ENCODE data around the gene IGSF9. TPM values are rescaled to one million over a fixed set of nuclear protein-coding genes. Genes with fewer than 3 reads are reported as not detected.

Gene IGSF9
- total and polyA plus RNA-seq, 9 donors = 0.13 to 5.9 (median 0.56) TPM

GRCh38 chr1:159986531-159986930, 41.1 kb upstream of the IGSF9 start:
- H3K36me3 ChIP-seq (ENCODE audit: control insufficient read depth, insufficient read depth, low read length) = no peaks in the 10 kb centered on the region
- DNase-seq = no peak
- no peaks in the 10 kb centered on the region for H3K4me1 ChIP-seq (ENCODE audit: control insufficient read depth, insufficient read depth, low read length)
- H3K4me3 ChIP-seq (ENCODE audit: low read length) = no peak overlapping the region
- no CpG with 5 or more reads among the region's 1 CpG for WGBS (ENCODE audit: insufficient coverage)
- H3K27me3 ChIP-seq (ENCODE audit: control insufficient read depth, insufficient read depth, low read length) = peaks cover 8% of the 10 kb centered on the region
- H3K27ac ChIP-seq (ENCODE audit: low read length) = no peak overlapping the region
- no peaks in the 10 kb centered on the region for H3K9me3 ChIP-seq (replicated peaks; ENCODE audit: control insufficient read depth, low read depth, low read length)

- no peaks in the 10 kb centered on the region for H3K9me3 ChIP-seq (replicated peaks; ENCODE audit: control insufficient read depth, low read depth, low read length)
- no peaks in the 10 kb centered on the region for H3K4me1 ChIP-seq (ENCODE audit: control insufficient read depth, insufficient read depth, low read length)
- no peaks in the 10 kb centered on the region for H3K36me3 ChIP-seq (ENCODE audit: control insufficient read depth, insufficient read depth, low read length)
- peaks cover 8% of the 10 kb centered on the region for H3K27me3 ChIP-seq (ENCODE audit: control insufficient read depth, insufficient read depth, low read length)
- H3K27ac ChIP-seq (ENCODE audit: low read length) = no peak overlapping the region
- H3K4me3 ChIP-seq (ENCODE audit: low read length) = no peak overlapping the region
- WGBS (ENCODE audit: insufficient coverage) = no CpG with 5 or more reads among the region's 2 CpGs
- no peak for DNase-seq
Measured at GRCh38 chr1:159986093-159986492, 40.7 kb upstream of the IGSF9 start.

GRCh38 chr1:159985473-159985872, 40.1 kb upstream of the IGSF9 start:
- DNase-seq = no peak
- H3K36me3 ChIP-seq (ENCODE audit: control insufficient read depth, insufficient read depth, low read length) = no peaks in the 10 kb centered on the region
- peaks cover 8% of the 10 kb centered on the region for H3K27me3 ChIP-seq (ENCODE audit: control insufficient read depth, insufficient read depth, low read length)
- no peaks in the 10 kb centered on the region for H3K9me3 ChIP-seq (replicated peaks; ENCODE audit: control insufficient read depth, low read depth, low read length)
- no peak overlapping the region for H3K4me3 ChIP-seq (ENCODE audit: low read length)
- H3K27ac ChIP-seq (ENCODE audit: low read length) = no peak overlapping the region
- no peaks in the 10 kb centered on the region for H3K4me1 ChIP-seq (ENCODE audit: control insufficient read depth, insufficient read depth, low read length)
- 90% methylated on average over 4 of the region's 6 CpGs for WGBS (ENCODE audit: insufficient coverage)

GRCh38 chr1:159983681-159984080, 38.3 kb upstream of the IGSF9 start:
- no peaks in the 10 kb centered on the region for H3K36me3 ChIP-seq (ENCODE audit: control insufficient read depth, insufficient read depth, low read length)
- peaks cover 5% of the 10 kb centered on the region for H3K27me3 ChIP-seq (ENCODE audit: control insufficient read depth, insufficient read depth, low read length)
- no peak overlapping the region for H3K4me3 ChIP-seq (ENCODE audit: low read length)
- no peaks in the 10 kb centered on the region for H3K4me1 ChIP-seq (ENCODE audit: control insufficient read depth, insufficient read depth, low read length)
- no peak for DNase-seq
- WGBS (ENCODE audit: insufficient coverage) = 57% methylated on average over 4 of the region's 5 CpGs
- H3K27ac ChIP-seq (ENCODE audit: low read length) = no peak overlapping the region
- no peaks in the 10 kb centered on the region for H3K9me3 ChIP-seq (replicated peaks; ENCODE audit: control insufficient read depth, low read depth, low read length)

GRCh38 chr1:159982280-159982679, 36.9 kb upstream of the IGSF9 start:
- H3K4me1 ChIP-seq (ENCODE audit: control insufficient read depth, insufficient read depth, low read length) = no peaks in the 10 kb centered on the region
- no peak for DNase-seq
- no peaks in the 10 kb centered on the region for H3K36me3 ChIP-seq (ENCODE audit: control insufficient read depth, insufficient read depth, low read length)
- H3K27me3 ChIP-seq (ENCODE audit: control insufficient read depth, insufficient read depth, low read length) = peaks cover 9% of the 10 kb centered on the region
- 84% methylated on average over 4 of the region's 6 CpGs for WGBS (ENCODE audit: insufficient coverage)
- H3K27ac ChIP-seq (ENCODE audit: low read length) = no peak overlapping the region
- H3K4me3 ChIP-seq (ENCODE audit: low read length) = no peak overlapping the region
- no peaks in the 10 kb centered on the region for H3K9me3 ChIP-seq (replicated peaks; ENCODE audit: control insufficient read depth, low read depth, low read length)

GRCh38 chr1:159981351-159982055, 36.1 kb upstream of the IGSF9 start:
- Histone ChIP-seq H3K36me3 (ENCODE audit: control insufficient read depth, insufficient read depth, low read length) (no peaks in the 10 kb centered on the region), H3K4me3 (ENCODE audit: low read length) (no peak overlapping the region), H3K27ac (ENCODE audit: low read length) (no peak overlapping the region), H3K4me1 (ENCODE audit: control insufficient read depth, insufficient read depth, low read length) (no peaks in the 10 kb centered on the region), H3K9me3 (replicated peaks; ENCODE audit: control insufficient read depth, low read depth, low read length) (no peaks in the 10 kb centered on the region), H3K27me3 (ENCODE audit: control insufficient read depth, insufficient read depth, low read length) (peaks cover 9% of the 10 kb centered on the region)
- no peak for DNase-seq
- 80% methylated on average over 6 of the region's 6 CpGs for WGBS (ENCODE audit: insufficient coverage)

- Histone ChIP-seq H3K4me1 (ENCODE audit: control insufficient read depth, insufficient read depth, low read length) (no peaks in the 10 kb centered on the region), H3K27me3 (ENCODE audit: control insufficient read depth, insufficient read depth, low read length) (peaks cover 9% of the 10 kb centered on the region), H3K36me3 (ENCODE audit: control insufficient read depth, insufficient read depth, low read length) (no peaks in the 10 kb centered on the region), H3K27ac (ENCODE audit: low read length) (no peak overlapping the region), H3K9me3 (replicated peaks; ENCODE audit: control insufficient read depth, low read depth, low read length) (no peaks in the 10 kb centered on the region), H3K4me3 (ENCODE audit: low read length) (no peak overlapping the region)
- DNase-seq = no peak
- WGBS (ENCODE audit: insufficient coverage) = 91% methylated on average over 4 of the region's 7 CpGs
Measured at GRCh38 chr1:159980786-159981185, 35.4 kb upstream of the IGSF9 start.

GRCh38 chr1:159980076-159980475, 34.7 kb upstream of the IGSF9 start:
- no peak for DNase-seq
- Histone ChIP-seq H3K4me1 (ENCODE audit: control insufficient read depth, insufficient read depth, low read length) (no peaks in the 10 kb centered on the region), H3K27me3 (ENCODE audit: control insufficient read depth, insufficient read depth, low read length) (peaks cover 6% of the 10 kb centered on the region), H3K4me3 (ENCODE audit: low read length) (no peak overlapping the region), H3K9me3 (replicated peaks; ENCODE audit: control insufficient read depth, low read depth, low read length) (no peaks in the 10 kb centered on the region), H3K27ac (ENCODE audit: low read length) (no peak overlapping the region), H3K36me3 (ENCODE audit: control insufficient read depth, insufficient read depth, low read length) (no peaks in the 10 kb centered on the region)
- 83% methylated on average over 2 of the region's 6 CpGs for WGBS (ENCODE audit: insufficient coverage)

- WGBS (ENCODE audit: insufficient coverage) = no CpG with 5 or more reads among the region's 3 CpGs
- Histone ChIP-seq H3K27me3 (ENCODE audit: control insufficient read depth, insufficient read depth, low read length) (peaks cover 4% of the 10 kb centered on the region), H3K4me1 (ENCODE audit: control insufficient read depth, insufficient read depth, low read length) (no peaks in the 10 kb centered on the region), H3K36me3 (ENCODE audit: control insufficient read depth, insufficient read depth, low read length) (no peaks in the 10 kb centered on the region), H3K27ac (ENCODE audit: low read length) (no peak overlapping the region), H3K4me3 (ENCODE audit: low read length) (no peak overlapping the region), H3K9me3 (replicated peaks; ENCODE audit: control insufficient read depth, low read depth, low read length) (no peaks in the 10 kb centered on the region)
- DNase-seq = peak; percentile 32
Measured at GRCh38 chr1:159979257-159979656, 33.8 kb upstream of the IGSF9 start.

GRCh38 chr1:159978107-159978398, 32.6 kb upstream of the IGSF9 start:
- no CpG with 5 or more reads among the region's 2 CpGs for WGBS (ENCODE audit: insufficient coverage)
- no peak overlapping the region for H3K27ac ChIP-seq (ENCODE audit: low read length)
- H3K9me3 ChIP-seq (replicated peaks; ENCODE audit: control insufficient read depth, low read depth, low read length) = no peaks in the 10 kb centered on the region
- H3K36me3 ChIP-seq (ENCODE audit: control insufficient read depth, insufficient read depth, low read length) = no peaks in the 10 kb centered on the region
- H3K4me3 ChIP-seq (ENCODE audit: low read length) = no peak overlapping the region
- no peaks in the 10 kb centered on the region for H3K4me1 ChIP-seq (ENCODE audit: control insufficient read depth, insufficient read depth, low read length)
- H3K27me3 ChIP-seq (ENCODE audit: control insufficient read depth, insufficient read depth, low read length) = peaks cover 4% of the 10 kb centered on the region
- DNase-seq = no peak
